ENCODE results near the gene TMEM156.

DNA sequence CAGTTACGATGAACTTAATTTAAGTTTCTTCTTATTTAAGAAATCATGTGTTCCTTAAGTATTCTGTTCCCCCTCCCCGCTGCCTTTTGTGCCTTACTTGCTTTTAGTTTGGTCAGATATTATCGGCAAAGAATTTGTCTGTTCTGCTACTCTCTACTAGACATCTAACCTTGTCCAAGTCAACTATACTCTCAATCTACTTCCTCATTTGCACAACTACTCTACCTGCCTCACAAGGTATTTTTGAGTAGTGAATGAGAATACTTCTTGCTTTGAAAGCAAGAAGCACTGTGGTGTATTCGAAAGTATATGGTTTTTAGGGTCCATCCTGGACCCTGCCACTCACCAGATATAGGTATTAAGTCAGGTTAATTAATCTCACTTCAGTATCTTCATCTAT, 21.8 kb upstream of the TMEM156 start:
- TF ChIP-seq, protein P1, sequence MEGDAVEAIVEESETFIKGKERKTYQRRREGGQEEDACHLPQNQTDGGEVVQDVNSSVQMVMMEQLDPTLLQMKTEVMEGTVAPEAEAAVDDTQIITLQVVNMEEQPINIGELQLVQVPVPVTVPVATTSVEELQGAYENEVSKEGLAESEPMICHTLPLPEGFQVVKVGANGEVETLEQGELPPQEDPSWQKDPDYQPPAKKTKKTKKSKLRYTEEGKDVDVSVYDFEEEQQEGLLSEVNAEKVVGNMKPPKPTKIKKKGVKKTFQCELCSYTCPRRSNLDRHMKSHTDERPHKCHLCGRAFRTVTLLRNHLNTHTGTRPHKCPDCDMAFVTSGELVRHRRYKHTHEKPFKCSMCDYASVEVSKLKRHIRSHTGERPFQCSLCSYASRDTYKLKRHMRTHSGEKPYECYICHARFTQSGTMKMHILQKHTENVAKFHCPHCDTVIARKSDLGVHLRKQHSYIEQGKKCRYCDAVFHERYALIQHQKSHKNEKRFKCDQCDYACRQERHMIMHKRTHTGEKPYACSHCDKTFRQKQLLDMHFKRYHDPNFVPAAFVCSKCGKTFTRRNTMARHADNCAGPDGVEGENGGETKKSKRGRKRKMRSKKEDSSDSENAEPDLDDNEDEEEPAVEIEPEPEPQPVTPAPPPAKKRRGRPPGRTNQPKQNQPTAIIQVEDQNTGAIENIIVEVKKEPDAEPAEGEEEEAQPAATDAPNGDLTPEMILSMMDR (IDR thresholded peaks at IDR 0.05; ENCODE audit: borderline replicate concordance, extremely low read depth, low read length, poor library complexity, severe bottlenecking), result no peak
- no peak for TF ChIP-seq EZH2 (IDR thresholded peaks at IDR 0.05; ENCODE audit: borderline replicate concordance, low read depth, low read length, severe bottlenecking)
